HepG2 (cell line): ENCODE measurements around the gene SNAI1. TPM values are rescaled to one million over a fixed set of nuclear protein-coding genes. Genes with fewer than 3 reads are reported as not detected.
A peak's percentile ranks its signal among the peaks of the same experiment; 100 is the strongest.

Experiments
- JUN ChIP-seq: sonication (generic); formaldehyde crosslinking; IDR thresholded peaks from 2 replicates; pipeline ENCODE4 v1.4.0; 2020; ENCODE audit warnings: mild to moderate bottlenecking, missing genetic modification reagents
- KDM3A ChIP-seq: IDR thresholded peaks from 2 replicates; pipeline ENCODE4 v1.6.1; 2018; ENCODE audit warnings: low read depth, missing compliant biosample characterization
- KLF16 ChIP-seq, 2 experiments: sonication (generic) in 1 of 2; formaldehyde crosslinking in 1 of 2; IDR thresholded peaks; 2 replicates each; pipeline versions ENCODE4 v1.6.1 to v1.8.0; 2016 to 2023; ENCODE audit warnings: missing genetic modification reagents in 2 of 2, missing compliant biosample characterization in 1 of 2
- KMT2A ChIP-seq: sonication (generic); formaldehyde crosslinking; IDR thresholded peaks from 2 replicates; pipeline ENCODE4 v1.4.0; 2020; ENCODE audit warnings: missing genetic modification reagents
- NCOR1 ChIP-seq: fragments of 200-600 bp; sonication (generic); IDR thresholded peaks from 2 replicates; pipeline ENCODE4 v1.7.0; 2017; ENCODE audit warnings: antibody characterized with exemption, low read length, borderline replicate concordance
- PHF20 ChIP-seq: sonication (generic); formaldehyde crosslinking; IDR thresholded peaks from 2 replicates; pipeline ENCODE4 v1.5.0; 2020; ENCODE audit warnings: mild to moderate bottlenecking, missing genetic modification reagents
- RBM39 ChIP-seq: fragments of 200-400 bp; formaldehyde crosslinking; IDR thresholded peaks from one replicate; pipeline ENCODE4 v1.6.1; 2018; ENCODE audit warnings: antibody characterized with exemption, mild to moderate bottlenecking, low read depth, low read length; ENCODE audit not compliant: poor library complexity, severe bottlenecking
- SOX13 ChIP-seq, 3 experiments: fragments of 450-650 bp in 1 of 3; sonication (generic) in 1 of 3; formaldehyde crosslinking in 1 of 3; IDR thresholded peaks in 2 of 3; conservative IDR thresholded peaks in 1 of 3; 2 replicates each; pipeline versions ENCODE4 v1.5.0 to v1.6.1; 2016 to 2020; ENCODE audit warnings: antibody characterized with exemption in 1 of 3, mild to moderate bottlenecking in 1 of 3, missing compliant biosample characterization in 1 of 3, missing genetic modification reagents in 1 of 3, moderate library complexity in 1 of 3
- SRSF4 ChIP-seq: fragments of 200-400 bp; formaldehyde crosslinking; IDR thresholded peaks from one replicate; pipeline ENCODE4 v1.6.1; 2018; ENCODE audit warnings: mild to moderate bottlenecking, low read depth, low read length, moderate library complexity; ENCODE audit not compliant: poor library complexity, severe bottlenecking
- ZBTB7A ChIP-seq: sonication (generic); formaldehyde crosslinking; IDR thresholded peaks from 2 replicates; pipeline ENCODE4 v1.8.0; 2022; ENCODE audit warnings: mild to moderate bottlenecking, missing genetic modification reagents
- ZHX1 ChIP-seq: sonication (generic); formaldehyde crosslinking; IDR thresholded peaks from 2 replicates; pipeline ENCODE4 v1.8.1; 2022; ENCODE audit warnings: low read depth, mild to moderate bottlenecking, missing genetic modification reagents
- ZNF12 ChIP-seq: sonication (generic); formaldehyde crosslinking; IDR thresholded peaks from 2 replicates; pipeline ENCODE4 v1.5.0; 2020; ENCODE audit warnings: missing genetic modification reagents
- ZNF512 ChIP-seq: sonication (generic); formaldehyde crosslinking; IDR thresholded peaks from 2 replicates; pipeline ENCODE4 v1.4.0; 2020; ENCODE audit warnings: mild to moderate bottlenecking, missing genetic modification reagents
- ZNF552 ChIP-seq: sonication (generic); formaldehyde crosslinking; IDR thresholded peaks from 2 replicates; pipeline ENCODE4 v1.9.0; 2022; ENCODE audit warnings: missing genetic modification reagents, mild to moderate bottlenecking, borderline replicate concordance
- ZNF644 ChIP-seq: IDR thresholded peaks from 2 replicates; pipeline ENCODE4 v1.6.1; 2016; ENCODE audit warnings: low read depth
- ZNF724P ChIP-seq: sonication (generic); formaldehyde crosslinking; IDR thresholded peaks from 2 replicates; pipeline ENCODE4 v1.8.0; 2022; ENCODE audit warnings: missing genetic modification reagents, borderline replicate concordance
- polyA plus RNA-seq, 8 experiments: library from polyadenylated mRNA; depleted of rRNA in 3 of 8; stranded (reverse) in 7 of 8; unstranded in 1 of 8; fragments of >200 nt; fragmentation: Illumina TruSeq in 4 of 8; extraction: Trizol in 4 of 8; gene quantifications; 2 replicates each; pipeline versions ENCODE4 v1.2.1 to v1.2.3, GENCODE V29; 2011 to 2016; ENCODE audit warnings: low read depth in 4 of 8, missing spikeins in 1 of 8, mixed read lengths in 1 of 8; ENCODE audit not compliant: insufficient read depth in 1 of 8
- total RNA-seq, 5 experiments: library from RNA; depleted of rRNA; stranded (reverse); fragments of >200 nt; fragmentation: Illumina TruSeq; extraction: Trizol; gene quantifications; 2 replicates each; pipeline ENCODE4 v1.2.3, GENCODE V29; 2016; ENCODE audit warnings: low read depth in 1 of 5
- TF ChIP-seq, protein P1 (sequence below): sonication (generic); formaldehyde crosslinking; conservative IDR thresholded peaks from 2 replicates; pipeline ENCODE4 v1.4.0; 2020; ENCODE audit warnings: mild to moderate bottlenecking, missing genetic modification reagents, moderate library complexity

The SNAI1 gene
- total and polyA plus RNA-seq, 2 of the 13 experiments (the other 11 are each of a cell fraction or from before 2014, with no cell fraction given): 1.3 to 1.4 TPM

GRCh38 chr20:50029697-50030461 lies 47.1 kb downstream of the SNAI1 start (continued):
- peak; percentile 34 to 43; a peak in 1 of 4 replicates for TF ChIP-seq KLF16 (CRISPR knock-in tag; IDR thresholded peaks at IDR 0.05)
- TF ChIP-seq ZNF724P: peak; percentile 32; the same call in 1 of the 2 replicates
- peak; percentile 66; the same call in 1 of the 2 replicates for TF ChIP-seq ZNF12 (CRISPR knock-in tag)
- TF ChIP-seq KMT2A (CRISPR knock-in tag): peak; percentile 42; the same call in 1 of the 2 replicates
- TF ChIP-seq, protein P1, sequence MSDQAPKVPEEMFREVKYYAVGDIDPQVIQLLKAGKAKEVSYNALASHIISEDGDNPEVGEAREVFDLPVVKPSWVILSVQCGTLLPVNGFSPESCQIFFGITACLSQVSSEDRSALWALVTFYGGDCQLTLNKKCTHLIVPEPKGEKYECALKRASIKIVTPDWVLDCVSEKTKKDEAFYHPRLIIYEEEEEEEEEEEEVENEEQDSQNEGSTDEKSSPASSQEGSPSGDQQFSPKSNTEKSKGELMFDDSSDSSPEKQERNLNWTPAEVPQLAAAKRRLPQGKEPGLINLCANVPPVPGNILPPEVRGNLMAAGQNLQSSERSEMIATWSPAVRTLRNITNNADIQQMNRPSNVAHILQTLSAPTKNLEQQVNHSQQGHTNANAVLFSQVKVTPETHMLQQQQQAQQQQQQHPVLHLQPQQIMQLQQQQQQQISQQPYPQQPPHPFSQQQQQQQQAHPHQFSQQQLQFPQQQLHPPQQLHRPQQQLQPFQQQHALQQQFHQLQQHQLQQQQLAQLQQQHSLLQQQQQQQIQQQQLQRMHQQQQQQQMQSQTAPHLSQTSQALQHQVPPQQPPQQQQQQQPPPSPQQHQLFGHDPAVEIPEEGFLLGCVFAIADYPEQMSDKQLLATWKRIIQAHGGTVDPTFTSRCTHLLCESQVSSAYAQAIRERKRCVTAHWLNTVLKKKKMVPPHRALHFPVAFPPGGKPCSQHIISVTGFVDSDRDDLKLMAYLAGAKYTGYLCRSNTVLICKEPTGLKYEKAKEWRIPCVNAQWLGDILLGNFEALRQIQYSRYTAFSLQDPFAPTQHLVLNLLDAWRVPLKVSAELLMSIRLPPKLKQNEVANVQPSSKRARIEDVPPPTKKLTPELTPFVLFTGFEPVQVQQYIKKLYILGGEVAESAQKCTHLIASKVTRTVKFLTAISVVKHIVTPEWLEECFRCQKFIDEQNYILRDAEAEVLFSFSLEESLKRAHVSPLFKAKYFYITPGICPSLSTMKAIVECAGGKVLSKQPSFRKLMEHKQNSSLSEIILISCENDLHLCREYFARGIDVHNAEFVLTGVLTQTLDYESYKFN (CRISPR knock-in tag): peak; percentile 74
- TF ChIP-seq KDM3A: peak; percentile 58; the same call in 1 of the 2 replicates
- peak; percentile 83 for TF ChIP-seq ZHX1 (CRISPR knock-in tag)
- TF ChIP-seq NCOR1: peak; percentile 55; the same call in 1 of the 2 replicates
- TF ChIP-seq ZBTB7A (CRISPR knock-in tag): peak; percentile 59; the same call in 1 of the 2 replicates
- TF ChIP-seq JUN (CRISPR knock-in tag): 0 out of 2 replicates have a peak, but pooled peaks have one; percentile 48
- TF ChIP-seq RBM39: peak; percentile 48
- TF ChIP-seq SRSF4: no peak
- peak; percentile 13; the same call in 1 of the 2 replicates for TF ChIP-seq SOX13 (IDR thresholded peaks at IDR 0.05)
- no peak for TF ChIP-seq SOX13 (CRISPR knock-in tag; conservative IDR thresholded peaks at IDR 0.05 in 1 of 2, IDR thresholded peaks at IDR 0.05 in 1 of 2)
- TF ChIP-seq ZNF644 (CRISPR knock-in tag): peak; percentile 83; the same call in 1 of the 2 replicates
- peak; percentile 72; the same call in 1 of the 2 replicates for TF ChIP-seq ZNF552 (CRISPR knock-in tag)
- no peak; the same call in 1 of the 2 replicates for TF ChIP-seq PHF20 (CRISPR knock-in tag)
- TF ChIP-seq ZNF512 (CRISPR knock-in tag): no peak
